Gastrocnemius medialis (tissue), 4 donors: Measurements from ENCODE around the gene CSTB.

ENCODE experiments used
- CTCF ChIP-seq, 5 experiments: fragments of 450-650 bp in 3 of 5; fragments of 200-600 bp in 2 of 5; sonication (generic) in 2 of 5; IDR thresholded peaks in 4 of 5; conservative IDR thresholded peaks in 1 of 5; 1 replicate in 4 of 5; 2 replicates in 1 of 5; pipeline ENCODE4 v1.5.1; 2016 to 2019; ENCODE audit warnings: antibody characterized with exemption in 5 of 5, mild to moderate bottlenecking in 3 of 5, moderate library complexity in 3 of 5
- POLR2A ChIP-seq, 2 donors: fragments of 450-650 bp; IDR thresholded peaks; one replicate each; pipeline ENCODE4 v1.6.1; 2017; ENCODE audit warnings: antibody characterized with exemption in 2 of 2, mild to moderate bottlenecking in 2 of 2, moderate library complexity in 2 of 2

DNA sequence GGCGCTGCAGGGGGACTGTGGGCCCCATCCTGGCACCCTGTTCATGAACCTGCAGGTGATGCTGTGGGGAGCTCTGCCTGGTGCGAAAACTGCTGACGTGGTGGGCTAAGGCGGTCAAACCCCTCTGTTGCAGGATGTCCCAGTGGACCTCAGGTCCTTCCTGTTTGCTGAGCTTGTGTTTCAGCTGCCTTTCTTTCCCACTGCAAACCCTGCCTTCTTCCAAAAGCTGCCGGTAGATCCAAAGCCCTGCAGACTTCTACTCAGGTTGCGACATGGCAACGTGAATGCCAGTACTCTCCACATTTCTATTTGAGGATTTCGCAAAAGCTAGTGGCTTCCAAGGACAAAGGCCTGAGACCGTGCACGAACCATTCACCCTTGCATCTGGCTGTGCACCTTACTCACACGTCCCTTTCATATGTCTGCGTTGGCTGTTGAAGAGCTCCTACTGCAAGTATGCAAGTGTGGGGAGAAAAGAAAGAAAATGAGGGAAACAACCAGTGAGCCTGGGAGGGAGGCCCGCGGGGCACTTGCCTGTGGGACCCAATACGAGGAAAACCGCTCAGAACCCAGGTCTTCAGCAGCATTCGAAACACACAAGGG, 7.1 kb upstream of the CSTB start:
- no peak for TF ChIP-seq CTCF (IDR thresholded peaks at IDR 0.05 in 4 of 5, conservative IDR thresholded peaks at IDR 0.05 in 1 of 5)
- TF ChIP-seq POLR2A (IDR thresholded peaks at IDR 0.05): no peak
